Measurements from ENCODE around the gene FLNC.

FLNC gene

GRCh38 chr7:128891110-128891941 lies 61.1 kb downstream of the FLNC start:
- no peak for DNase-seq (ENCODE audit: low read depth in 4 of 4, low spot score in 1 of 4)

- DNase-seq (ENCODE audit: low read depth in 4 of 4, low spot score in 1 of 4) = no peak
Measured at GRCh38 chr7:128891942-128892269, 61.7 kb downstream of the FLNC start.

- DNase-seq (ENCODE audit: low read depth in 4 of 4, low spot score in 1 of 4) = no peak
Measured at GRCh38 chr7:128892521-128893250, 62.5 kb downstream of the FLNC start.

GRCh38 chr7:128893251-128894100 lies 63.3 kb downstream of the FLNC start:
- no peak for DNase-seq (ENCODE audit: low read depth in 4 of 4, low spot score in 1 of 4)

GRCh38 chr7:128894101-128894440 lies 63.9 kb downstream of the FLNC start:
- DNase-seq (ENCODE audit: low read depth in 4 of 4, low spot score in 1 of 4) = no peak

GRCh38 chr7:128895320-128895719 lies 65.1 kb downstream of the FLNC start:
- DNase-seq (ENCODE audit: low read depth in 4 of 4, low spot score in 1 of 4) = no peak

- no peak for DNase-seq (ENCODE audit: low read depth in 4 of 4, low spot score in 1 of 4)
Measured at GRCh38 chr7:128899392-128899791, 69.2 kb downstream of the FLNC start.

- DNase-seq (ENCODE audit: low read depth in 4 of 4, low spot score in 1 of 4) = no peak
Measured at GRCh38 chr7:128900237-128900636, 70.0 kb downstream of the FLNC start.

- DNase-seq (ENCODE audit: low read depth in 4 of 4, low spot score in 1 of 4) = no peak
Measured at GRCh38 chr7:128902761-128903585, 72.8 kb downstream of the FLNC start.

- DNase-seq (ENCODE audit: low read depth in 4 of 4, low spot score in 1 of 4) = no peak
Measured at GRCh38 chr7:128903621-128904361, 73.6 kb downstream of the FLNC start.

- DNase-seq (ENCODE audit: low read depth in 4 of 4, low spot score in 1 of 4) = no peak
Measured at GRCh38 chr7:128904381-128905197, 74.4 kb downstream of the FLNC start.

GRCh38 chr7:128906001-128906765 lies 76.0 kb downstream of the FLNC start:
- no peak for DNase-seq (ENCODE audit: low read depth in 4 of 4, low spot score in 1 of 4)

GRCh38 chr7:128906766-128907559 lies 76.8 kb downstream of the FLNC start:
- DNase-seq (ENCODE audit: low read depth in 4 of 4, low spot score in 1 of 4) = no peak
